ENCODE data around the gene NKAIN2.
"Not testable (repeated sequence)": the region's sequence is repeated elsewhere in the genome, so short reads cannot be mapped to it uniquely, and the experiment has no call there.

NKAIN2 gene

DNA sequence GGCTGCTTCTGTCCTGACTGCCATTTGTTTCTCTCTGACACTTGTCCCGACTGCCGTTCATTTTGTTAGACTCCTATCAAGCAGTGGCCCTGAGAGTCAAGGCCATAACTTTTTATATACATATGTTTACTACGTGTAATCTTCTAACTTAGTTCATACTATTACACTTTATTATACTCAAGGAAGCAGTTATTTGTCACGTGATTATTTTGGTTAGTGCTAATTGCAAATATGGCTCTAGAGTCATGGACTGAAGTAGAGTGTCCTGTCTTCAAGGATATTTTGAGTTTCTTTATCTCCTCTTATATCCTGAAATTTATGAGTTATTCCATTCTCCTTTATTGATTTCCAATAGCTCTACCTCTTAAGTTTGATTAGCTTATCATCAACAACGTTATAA is 864.4 kb downstream of the NKAIN2 start:
- DNase-seq (ENCODE audit: low read depth in 2 of 3, low spot score in 2 of 3), result no peak

DNA sequence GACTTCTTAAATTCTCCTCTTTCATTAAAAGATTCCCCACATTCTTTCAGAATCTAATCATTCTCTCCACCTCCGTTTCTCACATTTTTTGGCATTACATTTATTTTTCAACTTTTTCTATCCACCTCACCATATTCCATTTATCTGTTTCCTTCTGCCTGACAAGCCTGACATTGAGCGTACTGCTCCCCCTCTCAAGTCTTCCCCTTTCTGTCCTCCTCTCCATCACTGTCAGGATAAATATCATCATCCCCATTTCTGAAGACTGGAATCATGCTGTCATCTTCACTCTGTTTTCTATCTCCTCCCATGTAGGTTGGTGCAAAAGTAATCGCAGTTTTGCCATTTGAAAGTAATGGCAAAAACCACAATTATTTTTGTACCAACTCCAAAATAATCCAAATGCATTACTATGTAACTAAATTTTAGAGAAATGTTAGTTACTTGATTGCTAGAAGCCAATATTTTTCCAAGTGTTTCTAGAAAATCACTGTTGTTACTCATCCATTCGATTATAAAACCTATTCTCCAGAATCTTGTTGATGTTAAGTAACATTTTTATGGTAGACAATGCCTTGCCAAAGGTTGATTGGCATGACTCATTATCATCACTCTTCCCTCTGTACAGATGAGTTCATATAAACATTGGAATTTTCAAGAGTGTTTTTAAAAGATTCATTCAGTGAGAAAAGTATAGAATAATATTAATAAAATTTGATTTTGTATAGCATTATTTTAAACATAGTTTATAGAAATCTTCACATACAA is 866.2 kb downstream of the NKAIN2 start:
- no peak for DNase-seq (ENCODE audit: low read depth in 2 of 3, low spot score in 2 of 3)

DNA sequence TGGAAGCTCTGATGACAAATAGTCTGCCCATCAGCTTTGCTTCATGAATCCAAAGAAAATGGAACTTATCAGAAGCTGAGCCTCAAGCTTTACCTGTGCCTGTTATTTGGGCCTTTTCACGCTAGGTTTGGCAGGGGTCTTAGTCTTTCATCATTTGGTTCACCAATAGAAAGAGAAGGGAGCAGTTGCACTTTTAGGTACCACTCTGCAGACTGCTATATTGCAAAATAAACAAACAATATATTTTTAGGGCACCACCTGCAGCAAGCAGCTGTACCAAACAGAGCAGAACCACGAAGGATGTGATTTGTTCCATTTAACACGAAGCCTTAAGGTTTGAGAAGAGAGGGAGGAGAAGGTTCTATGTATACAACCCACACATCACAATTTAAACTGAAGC is 867.1 kb downstream of the NKAIN2 start:
- DNase-seq (ENCODE audit: low read depth in 2 of 3, low spot score in 2 of 3), result no peak

DNA sequence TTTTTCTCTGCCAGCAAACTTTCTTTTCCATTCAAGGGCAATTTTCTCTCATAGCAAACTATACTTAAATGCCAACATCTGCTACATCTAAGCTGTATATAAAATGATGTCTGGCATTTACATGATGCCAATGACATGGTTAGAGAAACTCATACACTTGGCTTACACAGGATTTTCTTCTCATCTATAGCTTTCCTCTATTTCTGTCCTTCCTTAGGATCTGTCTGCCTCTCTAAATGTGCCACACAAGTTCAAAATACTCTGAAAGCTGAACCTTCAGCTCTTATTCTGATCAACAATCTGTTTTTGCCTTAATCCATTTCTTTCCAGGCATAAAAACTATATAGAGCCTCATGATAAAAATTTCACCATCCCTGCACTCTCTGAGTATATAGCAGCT is 867.7 kb downstream of the NKAIN2 start:
- DNase-seq (ENCODE audit: low read depth in 2 of 3, low spot score in 2 of 3), result no peak

DNA sequence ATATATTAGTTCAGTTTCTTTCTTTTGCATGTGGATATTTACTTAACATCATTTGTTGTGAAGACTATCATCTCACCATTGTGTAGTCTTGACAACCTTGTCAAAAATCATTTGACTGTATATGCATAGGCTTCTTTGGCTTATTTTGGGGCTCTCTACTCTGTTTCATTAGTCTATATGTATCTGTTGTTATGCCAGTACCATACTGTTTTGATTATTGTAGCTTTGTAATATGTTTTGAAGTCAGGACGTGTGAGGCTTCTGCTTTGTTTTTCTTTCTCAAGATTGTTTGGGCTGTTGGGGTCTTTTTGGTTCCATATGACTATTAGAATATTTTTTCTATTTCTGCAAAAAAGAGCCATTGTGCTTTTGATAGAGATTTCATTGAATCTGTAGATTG is 870.4 kb downstream of the NKAIN2 start:
- DNase-seq (ENCODE audit: low read depth in 2 of 3, low spot score in 2 of 3), result no peak

DNA sequence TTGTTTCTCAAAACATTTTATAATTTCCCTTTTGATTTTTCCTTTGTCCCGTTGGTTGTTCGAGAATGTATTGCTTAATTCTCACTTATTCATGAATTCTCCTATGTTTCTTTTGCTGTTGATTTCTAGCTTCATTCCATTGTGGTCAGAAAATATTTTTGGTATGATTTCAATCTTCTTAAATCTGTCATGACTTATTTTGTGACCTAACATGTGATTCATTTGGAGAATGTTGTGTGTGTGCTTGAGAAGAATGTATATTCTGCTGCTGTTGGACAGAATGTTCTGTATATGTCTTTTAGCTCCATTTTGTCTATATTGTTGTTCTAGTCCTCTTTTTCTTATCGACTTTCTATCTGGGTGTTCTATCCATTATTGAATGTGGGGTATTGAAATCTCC is 872.4 kb downstream of the NKAIN2 start:
- no peak for DNase-seq (ENCODE audit: low read depth in 2 of 3, low spot score in 2 of 3)

DNA sequence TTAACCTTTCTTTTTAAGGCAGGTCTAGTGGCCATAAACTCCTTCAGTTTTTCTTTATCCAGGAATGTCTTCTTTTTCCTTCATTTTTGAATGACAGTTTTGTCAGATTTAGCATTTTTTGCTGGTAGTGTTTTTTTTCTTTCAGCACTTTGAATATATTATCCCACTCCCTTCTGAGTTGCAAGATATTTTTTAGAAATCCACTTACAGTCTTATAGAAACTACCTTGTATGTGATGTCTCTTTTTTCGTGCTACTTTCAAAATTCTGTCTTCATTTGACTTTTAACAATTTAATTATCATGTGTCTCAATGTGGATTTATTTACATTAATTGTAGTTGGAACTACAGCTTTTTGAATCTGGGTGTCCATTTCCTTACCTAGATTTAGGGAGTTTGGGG is 874.2 kb downstream of the NKAIN2 start:
- no peak for DNase-seq (ENCODE audit: low read depth in 2 of 3, low spot score in 2 of 3)

DNA sequence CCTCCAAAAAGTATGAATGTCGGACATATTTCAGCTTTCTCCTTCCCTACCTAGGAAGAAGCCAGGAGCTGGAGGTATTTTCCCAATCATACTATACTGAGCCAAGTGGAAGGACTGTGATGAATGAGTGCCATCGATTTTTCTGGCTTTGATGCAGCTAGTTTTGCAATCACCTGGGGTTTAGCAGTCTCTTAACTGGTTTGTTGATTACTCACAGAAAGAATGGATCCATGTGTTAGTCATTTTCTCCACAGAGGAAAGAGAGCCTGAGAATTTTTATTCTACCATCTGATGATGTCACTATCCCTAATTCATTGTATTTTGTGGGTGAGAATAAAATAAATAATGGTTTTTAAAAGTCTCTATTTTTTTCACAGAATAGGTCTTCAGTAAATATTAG is 875.7 kb downstream of the NKAIN2 start:
- no peak for DNase-seq (ENCODE audit: low read depth in 2 of 3, low spot score in 2 of 3)

DNA sequence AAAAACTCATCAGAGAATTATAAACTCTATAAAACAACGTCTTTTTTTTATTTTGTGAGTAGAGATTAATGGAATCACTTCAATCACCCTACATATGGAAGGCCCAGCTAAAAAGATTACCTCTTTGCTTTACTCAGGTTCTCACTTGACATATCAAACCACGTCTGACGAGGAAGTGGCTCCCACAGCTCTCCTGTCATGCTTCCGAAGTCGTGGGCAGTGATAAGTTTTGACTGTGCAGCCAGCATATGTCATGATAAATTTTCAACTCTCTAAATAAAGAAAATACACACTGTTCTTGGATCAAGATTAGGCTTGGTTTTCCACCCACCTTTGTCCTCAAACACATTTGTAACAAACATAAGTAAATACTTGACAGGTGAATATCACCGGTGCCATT is 879.1 kb downstream of the NKAIN2 start:
- DNase-seq (ENCODE audit: low read depth in 2 of 3, low spot score in 2 of 3), result no peak

DNA sequence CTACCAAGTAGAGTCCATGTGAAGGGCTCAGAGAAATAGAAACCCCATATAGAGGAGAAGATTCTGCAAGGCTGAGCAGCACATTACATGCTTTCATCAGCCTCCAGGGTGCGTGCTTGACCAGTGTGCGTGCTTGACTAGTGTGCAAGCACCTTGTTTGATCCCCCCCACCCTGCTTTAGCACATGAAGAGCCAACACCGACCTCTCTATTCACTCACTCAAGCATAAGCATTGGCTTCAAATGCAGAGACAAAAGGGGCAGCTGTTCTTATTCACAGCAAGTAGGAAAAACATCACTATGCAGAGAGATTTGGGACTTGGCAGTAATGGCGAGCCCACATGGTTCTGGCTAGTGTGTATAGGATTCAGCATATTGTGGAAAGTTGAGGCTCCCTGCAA is 879.8 kb downstream of the NKAIN2 start:
- no peak for DNase-seq (ENCODE audit: low read depth in 2 of 3, low spot score in 2 of 3)

DNA sequence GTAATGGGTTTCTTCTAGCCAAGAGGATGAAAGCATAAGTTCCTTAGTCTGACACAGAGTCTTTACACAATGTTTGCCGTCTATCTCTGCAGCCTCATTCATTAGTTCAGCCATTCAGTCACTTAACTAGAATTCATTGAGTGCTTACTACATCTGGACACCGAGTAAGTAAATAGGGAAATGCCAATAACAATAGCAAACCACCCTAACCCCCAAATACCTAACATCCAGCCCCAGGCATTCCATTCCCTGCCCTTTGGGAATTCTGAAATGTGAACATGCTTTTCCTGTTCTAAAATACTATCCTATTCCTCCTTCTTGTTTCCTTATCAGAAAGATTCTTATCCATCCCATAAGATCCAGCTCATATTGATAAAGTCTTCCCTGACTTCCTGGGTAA is 881.0 kb downstream of the NKAIN2 start:
- no peak for DNase-seq (ENCODE audit: low read depth in 2 of 3, low spot score in 2 of 3)

DNA sequence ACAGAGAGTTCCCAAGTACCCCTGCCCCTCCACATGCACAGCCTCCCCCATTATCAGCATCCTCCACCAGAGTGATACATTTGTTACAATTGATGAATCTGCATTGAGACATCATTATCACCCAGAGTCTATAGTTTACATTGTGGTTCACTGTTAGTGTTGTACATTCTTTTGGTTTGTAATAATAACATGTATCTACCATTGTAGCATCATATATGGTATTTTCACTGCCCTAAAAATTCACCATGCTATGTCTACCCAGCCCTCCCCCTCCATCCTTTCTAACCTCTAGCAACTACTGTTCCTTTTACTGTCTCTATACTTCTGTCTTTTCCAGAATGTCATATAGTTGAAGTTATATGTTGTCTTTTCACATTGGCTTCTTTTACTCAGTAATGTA is 884.7 kb downstream of the NKAIN2 start:
- DNase-seq (ENCODE audit: low read depth in 2 of 3, low spot score in 2 of 3), result no peak

DNA sequence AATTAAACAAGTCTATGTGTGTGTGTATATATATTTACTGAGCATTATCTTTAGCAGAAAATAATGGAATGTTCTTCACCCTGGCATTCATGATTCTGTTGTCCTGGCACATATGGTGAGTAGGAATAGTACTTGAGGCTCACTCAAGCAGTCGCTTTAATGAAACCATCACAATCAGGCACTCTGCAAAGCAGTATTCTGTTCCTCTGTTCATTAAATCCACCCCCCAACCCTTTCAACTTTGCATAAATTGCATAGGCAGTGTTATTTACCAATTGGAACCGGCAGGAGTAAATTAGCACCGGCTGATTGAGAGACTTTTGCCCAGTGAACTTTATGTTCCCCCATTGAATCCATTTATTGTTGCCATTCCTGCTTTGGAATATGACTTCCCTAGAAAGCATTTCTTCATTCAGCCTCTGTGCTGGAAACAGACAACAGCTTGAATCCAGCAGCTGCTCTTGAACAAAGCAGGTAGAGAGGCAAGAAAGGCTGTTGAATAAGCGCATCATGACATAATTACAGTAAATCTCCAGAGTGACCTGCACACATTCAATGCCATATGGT is 890.6 kb downstream of the NKAIN2 start:
- DNase-seq (ENCODE audit: low read depth in 2 of 3, low spot score in 2 of 3), result no peak

DNA sequence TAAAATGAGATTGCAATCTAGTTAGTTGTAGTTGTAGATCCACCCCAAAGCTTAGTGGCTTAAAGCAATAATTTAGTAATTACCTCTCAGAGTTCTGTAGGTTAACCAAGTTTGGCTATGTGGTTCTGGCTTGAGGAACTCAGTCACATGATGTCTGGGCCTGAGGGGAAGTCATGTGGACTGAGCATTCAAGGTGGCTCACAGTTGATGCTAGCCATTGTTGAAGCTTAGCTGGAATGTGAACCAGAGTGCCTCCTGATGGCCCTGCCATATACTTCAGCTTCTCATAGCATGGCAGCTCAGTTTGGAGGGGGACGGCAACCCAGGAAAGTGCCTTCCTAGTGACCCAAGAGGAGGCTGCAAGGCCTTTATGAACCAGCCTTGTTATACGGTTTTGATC is 895.4 kb downstream of the NKAIN2 start:
- no peak for DNase-seq (ENCODE audit: low read depth in 2 of 3, low spot score in 2 of 3)

DNA sequence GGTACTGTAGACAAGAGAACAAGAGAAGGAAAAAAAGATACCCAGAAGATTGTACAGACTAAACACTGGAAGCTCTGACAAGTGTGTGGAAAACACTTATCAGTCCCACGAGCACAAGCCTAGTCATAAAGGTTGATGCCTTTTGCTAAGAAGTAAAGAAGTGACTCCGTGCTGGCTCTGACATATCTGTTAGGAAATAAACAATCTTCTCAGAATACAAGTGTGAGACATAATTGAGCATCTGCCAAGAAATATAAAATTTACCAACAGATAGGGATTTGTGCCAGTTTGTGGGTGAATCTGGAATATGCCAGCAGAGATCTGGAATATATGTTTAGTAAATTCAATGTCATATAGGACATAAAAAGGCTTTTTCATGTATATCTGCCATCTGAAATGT is 899.9 kb downstream of the NKAIN2 start:
- DNase-seq (ENCODE audit: low read depth in 2 of 3, low spot score in 2 of 3), result no peak

DNA sequence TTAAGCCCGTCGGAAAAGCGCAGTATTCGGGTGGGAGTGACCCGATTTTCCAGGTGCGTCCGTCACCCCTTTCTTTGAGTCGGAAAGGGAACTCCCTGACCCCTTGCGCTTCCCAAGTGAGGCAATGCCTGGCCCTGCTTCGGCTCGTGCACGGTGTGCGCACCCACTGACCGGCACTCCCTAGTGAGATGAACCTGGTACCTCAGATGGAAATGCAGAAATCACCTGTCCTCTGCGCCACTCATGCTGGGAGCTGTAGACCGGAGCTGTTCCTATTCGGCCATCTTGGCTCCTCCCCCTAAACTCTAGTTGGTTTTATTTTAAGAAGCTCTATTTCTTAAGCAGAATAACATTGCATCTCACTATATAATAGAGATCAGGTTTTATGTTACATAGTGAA is 908.9 kb downstream of the NKAIN2 start:
- not testable (repeated sequence) for DNase-seq (ENCODE audit: low read depth in 2 of 3, low spot score in 2 of 3)

DNA sequence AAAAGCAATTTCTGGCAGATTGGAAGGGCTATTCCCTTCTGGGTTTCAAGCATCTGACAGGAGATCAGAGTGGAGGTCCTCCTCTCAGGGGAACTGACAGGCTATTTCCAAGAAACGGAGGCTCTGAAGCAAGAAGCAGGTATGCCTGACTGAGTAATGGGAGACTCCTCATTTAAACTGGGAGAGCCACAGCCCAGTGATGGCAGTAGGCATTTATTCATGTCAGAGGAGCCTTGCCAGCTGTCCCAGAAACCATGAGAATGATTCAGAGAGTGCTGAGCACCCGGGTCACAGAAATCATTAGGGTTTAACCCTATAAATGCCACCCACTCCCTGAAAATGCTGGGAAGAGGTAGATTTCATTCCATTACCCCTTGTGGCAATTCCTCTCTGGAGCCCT is 911.1 kb downstream of the NKAIN2 start:
- DNase-seq (ENCODE audit: low read depth in 2 of 3, low spot score in 2 of 3), result no peak

DNA sequence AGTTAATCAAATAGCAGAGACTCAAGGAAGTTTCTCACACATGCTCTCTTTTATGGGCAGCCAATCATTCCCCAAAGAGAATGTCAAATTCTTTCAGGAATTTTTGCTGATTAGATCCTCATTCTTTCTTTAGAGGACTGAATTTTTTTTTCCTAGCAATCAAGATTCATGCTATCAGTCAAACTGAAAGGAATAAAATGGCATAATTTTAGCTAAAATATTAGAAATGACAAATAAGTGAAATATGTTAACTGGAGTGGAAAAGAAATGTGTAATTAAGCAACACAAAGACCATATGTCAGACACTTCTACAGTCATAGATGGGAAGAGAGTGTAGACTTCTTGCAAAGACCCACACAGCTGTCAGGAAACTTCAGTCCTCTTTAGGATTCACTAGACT is 916.2 kb downstream of the NKAIN2 start:
- DNase-seq (ENCODE audit: low read depth in 2 of 3, low spot score in 2 of 3), result no peak

DNA sequence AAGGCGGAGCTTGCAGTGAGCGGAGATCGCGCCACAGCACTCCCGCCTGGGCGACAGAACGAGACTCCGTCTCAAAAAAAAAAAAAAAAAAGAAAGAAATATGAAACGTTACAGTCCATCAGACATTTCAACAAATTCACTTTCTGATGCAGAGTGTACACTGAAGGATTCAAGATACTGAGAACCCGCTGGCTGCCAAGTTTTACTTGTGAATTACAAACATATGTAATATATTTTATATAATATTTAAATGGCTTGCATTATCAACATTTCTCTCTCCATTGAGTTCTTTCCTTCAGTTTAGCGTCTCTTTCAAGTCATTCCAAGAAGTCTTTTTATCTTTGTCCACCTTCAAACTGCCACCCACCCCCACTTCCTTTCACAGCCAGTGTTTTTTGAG is 917.7 kb downstream of the NKAIN2 start:
- DNase-seq (ENCODE audit: low read depth in 2 of 3, low spot score in 2 of 3), result no peak

DNA sequence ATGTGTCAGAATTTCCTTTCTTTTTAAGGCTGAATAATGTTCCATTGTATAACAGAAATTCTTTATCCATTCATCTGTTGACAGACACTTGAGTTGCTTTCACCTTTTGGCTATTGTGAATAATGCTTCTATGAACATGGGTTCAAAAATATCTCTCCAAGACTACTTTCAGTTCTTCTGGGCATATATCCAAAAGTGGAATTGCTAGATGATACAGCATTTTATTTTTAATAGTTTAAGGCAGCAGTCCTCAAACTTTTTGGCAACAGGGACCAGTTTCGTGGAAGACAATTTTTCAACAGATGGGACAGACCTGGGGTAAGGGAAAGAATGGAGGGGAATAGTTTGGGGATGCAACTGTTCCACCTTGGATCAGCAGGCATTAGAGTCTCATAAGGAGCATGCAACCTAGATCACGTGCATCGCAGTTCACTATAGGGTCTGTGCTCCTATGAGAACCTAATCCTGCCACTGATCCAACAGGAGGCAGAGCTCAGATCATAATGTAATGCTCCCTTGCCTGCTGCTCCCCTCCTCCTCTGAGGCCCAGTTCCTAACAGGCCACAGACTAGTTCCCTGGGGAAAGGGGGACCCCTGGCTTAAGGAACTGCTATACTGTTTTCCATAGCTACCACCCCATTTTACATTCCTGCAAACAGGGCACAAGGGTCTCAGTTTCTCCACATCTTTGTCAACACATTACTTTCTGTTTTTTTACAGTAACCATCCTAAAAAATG is 918.6 kb downstream of the NKAIN2 start:
- no peak for DNase-seq (ENCODE audit: low read depth in 2 of 3, low spot score in 2 of 3)

DNA sequence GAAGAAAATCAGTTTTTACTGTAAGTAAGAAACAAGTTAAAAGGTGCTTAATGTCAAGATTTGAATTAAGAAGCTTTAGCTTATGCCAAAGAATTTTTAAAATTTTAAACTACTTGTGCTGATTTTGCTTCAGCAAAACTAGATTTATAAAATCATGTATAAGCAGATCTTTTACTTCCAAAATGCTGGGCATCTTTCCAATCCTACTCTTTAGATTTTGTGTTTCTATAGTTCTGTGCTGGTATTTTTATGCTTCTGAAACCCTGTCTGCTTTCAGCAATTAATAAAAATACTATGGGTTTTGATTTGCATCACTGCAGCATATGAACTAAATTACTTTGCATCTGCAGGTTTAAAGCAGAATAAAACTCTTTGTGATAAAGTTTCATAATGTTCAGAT is 920.0 kb downstream of the NKAIN2 start:
- DNase-seq (ENCODE audit: low read depth in 2 of 3, low spot score in 2 of 3), result no peak

DNA sequence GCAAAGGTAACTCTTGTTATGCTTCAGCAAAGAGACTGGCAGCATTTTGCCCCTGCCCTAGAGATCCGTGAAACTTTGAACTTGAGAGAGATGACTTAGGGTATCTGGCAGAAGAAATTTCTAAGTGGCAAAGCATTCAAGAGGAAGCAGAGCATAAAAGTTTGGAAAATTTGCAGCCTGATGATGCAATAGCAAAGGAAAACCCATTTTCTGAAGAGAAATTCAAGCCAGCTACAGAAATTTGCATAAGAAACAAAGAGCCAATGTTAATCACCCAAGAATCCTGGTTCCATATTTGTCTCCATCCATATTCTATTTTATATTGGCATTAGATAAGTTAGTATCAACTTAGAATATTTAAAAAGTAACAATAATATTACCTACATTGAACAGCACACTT is 934.1 kb downstream of the NKAIN2 start:
- DNase-seq (ENCODE audit: low read depth in 2 of 3, low spot score in 2 of 3), result not testable (repeated sequence)

DNA sequence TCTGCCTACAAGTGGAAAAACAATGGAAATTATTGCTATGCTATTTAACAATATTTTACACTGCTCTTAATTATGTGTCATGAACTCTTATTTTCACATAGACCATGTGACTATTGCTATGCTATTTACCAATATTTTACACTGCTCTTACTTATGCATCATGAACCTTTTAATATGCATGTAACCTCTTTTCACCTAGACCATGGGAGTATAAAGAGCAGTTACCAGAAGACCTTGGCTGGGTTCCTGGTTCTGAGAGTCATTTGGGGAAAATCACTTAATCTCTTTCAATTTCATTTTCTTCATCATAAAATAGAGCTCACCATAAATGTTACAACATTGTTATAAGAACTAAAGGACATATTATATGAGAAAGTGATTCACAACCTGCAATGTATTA is 934.8 kb downstream of the NKAIN2 start:
- DNase-seq (ENCODE audit: low read depth in 2 of 3, low spot score in 2 of 3), result no peak
